Stimulated activated CD4-positive, alpha-beta T cell treated with anti-CD3 and anti-CD28 coated beads, TNF-alpha, amount 100 ng/mL, for 24 hours (primary cell): ENCODE results near the gene ANKRD65.
"Not testable (repeated sequence)": the region's sequence is repeated elsewhere in the genome, so short reads cannot be mapped to it uniquely, and the experiment has no call there.

ENCODE experiments used
- DNase-seq, 3 experiments: peaks; one replicate each; pipeline ENCODE4 v3.0.0-alpha.2; 2020; ENCODE audit warnings: low read depth in 3 of 3

Gene ANKRD65

GRCh38 chr1:1397839-1398523, 23.1 kb downstream of the ANKRD65 start:
- no peak for DNase-seq

DNA sequence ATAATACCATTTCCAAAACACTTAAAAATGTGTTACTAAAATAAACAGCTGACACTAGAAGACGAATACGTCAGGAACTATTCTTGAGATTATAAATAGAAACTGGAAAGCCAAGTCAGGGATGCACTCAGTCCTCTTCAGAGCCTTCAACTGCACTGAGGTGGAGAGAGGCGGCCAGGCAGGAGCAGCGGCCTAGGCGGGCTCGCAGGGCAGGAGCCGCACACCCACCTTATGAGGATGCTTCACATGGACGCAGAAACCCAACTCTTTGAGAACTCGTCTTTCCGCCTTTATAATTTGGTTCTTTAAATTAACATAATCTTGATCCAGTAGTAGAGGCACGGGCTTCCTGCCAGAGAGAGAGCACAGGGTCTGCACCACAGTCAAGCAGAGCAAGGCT, 25.9 kb downstream of the ANKRD65 start:
- DNase-seq, result no peak

GRCh38 chr1:1394116-1394515, 27.0 kb downstream of the ANKRD65 start:
- DNase-seq, result no peak

DNA sequence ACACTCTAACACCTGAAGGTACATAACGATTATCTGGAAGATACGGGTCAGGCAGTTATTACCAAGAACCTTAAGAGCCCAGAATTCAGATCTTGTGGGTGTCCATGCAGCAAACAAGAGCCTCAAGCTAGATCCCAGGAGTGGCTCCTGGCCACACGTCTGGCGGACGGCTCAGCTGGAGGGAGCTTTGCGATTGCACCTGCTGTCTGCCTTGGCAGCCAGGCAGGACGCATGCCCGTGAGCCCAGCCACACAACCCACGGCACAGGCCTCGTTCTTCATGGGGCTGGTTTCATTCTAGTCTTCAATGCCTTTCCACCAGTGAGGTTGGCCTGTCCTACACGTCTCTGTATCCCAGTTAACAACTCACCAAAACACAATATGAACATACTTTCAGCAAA, 27.6 kb downstream of the ANKRD65 start:
- DNase-seq, result no peak

- DNase-seq, result no peak
Measured at GRCh38 chr1:1393014-1393413, 28.1 kb downstream of the ANKRD65 start.

DNA sequence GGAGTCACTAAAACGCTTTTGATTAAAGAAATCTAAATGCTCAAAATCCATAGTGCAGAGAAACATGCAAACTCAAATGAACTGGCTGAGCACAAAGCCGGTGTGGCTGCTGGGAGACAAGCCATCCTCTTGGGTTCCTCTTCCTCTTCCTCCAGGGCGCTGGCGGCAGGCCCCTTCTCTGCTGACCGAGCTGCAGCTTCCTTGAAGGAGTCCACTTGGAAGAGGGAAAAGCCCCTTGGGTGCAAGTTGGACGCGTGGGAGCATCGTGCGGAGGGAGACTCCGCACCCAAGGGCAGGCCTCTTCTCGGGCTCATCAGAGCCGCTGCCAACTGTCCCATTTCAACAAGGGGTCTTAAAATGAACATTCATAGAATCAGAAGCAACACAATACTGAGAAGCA, 29.9 kb downstream of the ANKRD65 start:
- DNase-seq, result no peak

DNA sequence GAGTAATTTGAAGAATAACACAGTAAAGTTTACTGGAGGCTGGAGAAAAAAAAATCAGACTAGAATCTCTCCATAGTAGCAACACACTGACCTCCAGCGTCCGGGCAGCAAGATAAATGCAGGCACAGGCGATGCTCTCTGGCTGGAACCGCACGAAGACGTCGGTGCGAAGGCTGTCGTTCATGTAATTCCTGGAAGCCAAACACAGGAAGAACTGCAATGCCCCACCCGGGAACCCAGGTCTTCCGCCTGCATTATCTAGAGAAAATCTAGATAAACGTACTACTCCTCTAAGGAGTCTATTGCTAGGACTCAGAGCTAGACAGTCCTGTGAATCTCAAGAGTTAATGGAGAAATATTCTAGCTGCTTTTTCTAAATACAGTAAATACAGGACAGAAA, 30.4 kb downstream of the ANKRD65 start:
- DNase-seq, result no peak

- DNase-seq, result no peak
Measured at GRCh38 chr1:1388078-1388472, 33.0 kb downstream of the ANKRD65 start.

DNA sequence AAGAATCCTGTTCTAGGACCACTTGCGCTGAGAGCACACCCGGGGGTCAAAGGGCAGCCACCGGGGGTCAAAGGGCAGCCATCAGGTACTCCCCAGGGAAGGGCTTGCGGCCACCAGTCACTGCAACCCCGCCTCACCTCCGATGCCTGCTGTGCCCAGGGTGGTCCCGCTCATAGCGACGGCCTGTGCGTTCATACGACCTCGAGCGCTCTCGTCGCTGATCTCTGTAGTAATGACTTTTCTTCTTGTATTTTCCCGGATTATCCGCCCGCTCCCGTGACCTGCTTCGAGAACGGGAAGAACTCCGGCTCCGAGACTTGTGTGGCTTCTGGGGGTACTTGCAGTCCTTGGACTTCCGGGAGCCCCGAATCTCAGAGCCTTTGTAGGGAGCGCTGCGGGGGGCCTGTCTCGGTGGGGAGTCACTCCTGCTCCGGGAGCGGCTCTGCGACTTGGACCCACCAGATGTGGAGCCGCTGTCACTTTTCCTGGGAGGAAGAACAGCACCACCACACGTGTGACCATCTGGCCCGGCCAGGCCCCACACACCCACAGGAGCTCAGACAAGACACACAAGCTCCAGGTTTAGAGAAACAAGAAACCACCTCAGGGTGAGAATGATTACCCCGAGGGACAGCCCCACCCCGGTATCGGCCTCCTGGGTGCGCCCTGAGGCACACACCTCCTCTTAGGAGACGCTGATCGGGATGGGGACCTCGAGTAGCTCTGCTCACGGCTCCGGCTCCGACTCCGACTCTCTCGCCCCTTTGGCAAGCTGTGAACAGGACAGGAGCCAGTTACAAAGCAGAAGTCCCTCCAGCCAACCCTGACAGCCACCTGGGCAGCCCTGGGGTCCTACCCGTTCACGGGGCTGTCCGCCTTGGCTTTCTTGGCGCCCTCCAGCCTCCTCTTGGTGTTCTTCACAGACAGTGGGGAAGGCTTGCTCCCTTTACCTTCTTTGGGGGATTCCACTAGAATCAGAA, 33.7 kb downstream of the ANKRD65 start:
- no peak for DNase-seq

- DNase-seq, result no peak
Measured at GRCh38 chr1:1385931-1386330, 35.1 kb downstream of the ANKRD65 start.

GRCh38 chr1:1385339-1385738, 35.7 kb downstream of the ANKRD65 start:
- not testable (repeated sequence) for DNase-seq

DNA sequence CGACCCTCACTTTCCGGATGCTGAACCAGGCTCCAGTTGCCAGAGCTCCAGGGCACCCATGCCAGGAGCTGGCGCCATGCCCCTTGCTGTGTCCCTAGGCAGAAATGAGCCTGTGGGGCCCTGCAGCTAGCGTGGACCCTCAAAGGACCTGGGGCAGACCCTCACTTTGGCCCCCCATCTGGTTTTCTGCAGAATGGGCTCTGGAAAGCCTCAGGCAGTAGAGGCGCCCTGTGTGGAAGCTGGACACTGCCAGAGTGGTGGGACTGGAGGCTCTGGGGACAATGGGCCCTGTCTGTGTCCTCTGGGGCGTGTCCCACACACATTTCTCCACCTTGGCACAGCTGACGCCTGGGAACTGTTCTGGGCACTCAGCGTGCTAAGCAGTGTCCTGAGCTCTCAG, 39.8 kb downstream of the ANKRD65 start:
- DNase-seq, result no peak

- DNase-seq, result no peak
Measured at GRCh38 chr1:1380860-1381259, 40.2 kb downstream of the ANKRD65 start.

DNA sequence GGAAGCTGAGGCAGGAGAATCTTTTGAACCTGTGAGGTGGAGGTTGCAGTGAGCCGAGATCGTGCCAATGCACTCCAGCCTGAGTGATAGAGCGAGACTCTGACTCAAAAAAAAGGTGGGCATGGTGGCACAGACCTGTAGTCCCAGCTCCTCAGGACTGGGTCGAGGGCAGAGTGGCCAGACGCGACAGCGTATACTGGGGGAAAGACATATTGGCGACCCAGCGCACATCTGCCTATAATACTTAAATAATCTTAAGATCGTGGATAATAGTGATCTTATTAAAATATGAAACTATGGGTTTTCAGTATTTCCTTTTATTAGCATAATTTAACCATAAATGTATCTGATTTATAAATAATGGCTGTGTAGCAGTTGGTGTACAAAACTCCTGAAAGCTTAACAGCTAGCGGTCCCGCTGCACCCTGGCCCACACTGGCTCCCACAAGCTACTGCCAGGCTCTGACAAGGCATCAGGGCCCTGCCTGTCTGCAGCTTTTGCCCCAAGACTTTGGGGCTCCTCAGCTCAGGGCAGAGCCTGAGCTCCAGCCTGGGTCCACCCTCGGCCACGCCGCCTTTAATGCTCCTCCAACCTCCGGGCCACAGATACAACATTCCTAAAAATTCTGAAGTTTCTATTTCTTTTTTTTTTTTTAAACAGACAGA, 43.4 kb downstream of the ANKRD65 start:
- DNase-seq, result no peak

DNA sequence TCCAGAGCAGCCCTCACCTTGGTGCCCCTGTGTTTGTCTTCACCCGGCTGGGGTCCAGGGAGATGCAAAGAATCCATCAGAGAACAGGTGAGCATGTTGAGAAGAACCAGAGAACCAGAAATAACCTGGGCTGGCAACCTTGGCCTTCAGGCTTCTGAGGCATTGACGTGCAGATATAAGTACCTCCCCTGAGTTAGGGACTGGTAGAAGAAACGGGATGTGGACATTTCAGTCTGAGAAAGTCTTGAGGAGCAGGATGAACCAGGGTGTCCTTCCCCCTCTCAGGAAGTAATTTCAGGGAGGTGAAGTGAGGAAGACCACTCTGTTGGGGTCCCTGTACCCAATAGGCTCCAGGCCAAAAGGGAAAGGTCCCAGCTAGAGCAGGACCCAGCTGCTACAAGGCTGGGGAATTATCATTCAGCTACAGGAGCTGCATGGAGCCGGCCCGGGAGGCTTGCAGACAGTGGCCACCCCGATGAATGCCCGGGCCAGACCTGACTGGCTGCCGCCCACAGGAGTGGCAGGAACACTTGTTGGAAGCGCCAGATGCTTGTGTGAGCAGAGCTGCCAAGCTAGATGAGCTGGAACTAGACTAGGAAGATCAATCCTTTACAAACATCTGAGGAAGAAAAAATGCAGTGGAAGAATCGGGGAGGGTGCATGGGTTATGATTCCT, 44.4 kb downstream of the ANKRD65 start:
- no peak for DNase-seq

- peak; percentile 91 to 95 (median 93) for DNase-seq
Measured at GRCh38 chr1:1374929-1375662, 46.0 kb downstream of the ANKRD65 start, which contains the start of gene AURKAIP1. TSS of gene AURKAIP1 (minus strand) at chr1:1375207. CDS start at chr1:1374756, 451 bp downstream.

DNA sequence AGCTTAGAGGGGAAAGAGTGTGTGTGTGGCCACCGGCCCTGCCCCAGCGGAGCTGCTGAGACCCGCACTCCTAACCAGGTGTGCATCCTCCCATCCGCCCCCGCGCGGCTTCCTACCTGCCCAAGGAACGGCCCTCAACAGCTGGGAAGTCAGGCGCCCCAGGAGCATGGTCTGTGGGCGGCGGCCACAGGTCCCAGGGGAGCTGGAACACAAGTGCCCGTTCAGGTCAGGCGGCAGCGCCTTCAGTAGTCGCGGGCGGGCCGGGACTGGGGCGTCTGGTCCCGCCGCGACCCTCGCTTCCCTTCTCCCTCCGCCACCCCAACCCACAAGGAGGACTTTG, 46.5 kb downstream of the ANKRD65 start:
- no peak for DNase-seq

GRCh38 chr1:1373815-1374588, 47.1 kb downstream of the ANKRD65 start:
- DNase-seq, result no peak

GRCh38 chr1:1373051-1373814, 47.8 kb downstream of the ANKRD65 start:
- no peak for DNase-seq
